Hepatocyte (in vitro differentiated cells): ENCODE results near the gene ZDHHC1. TPM values are rescaled to one million over a fixed set of nuclear protein-coding genes. Genes with fewer than 3 reads are reported as not detected.

Source experiments
- DNase-seq: peaks from one replicate; pipeline ENCODE4 v3.0.0-alpha.2; 2016; ENCODE audit warnings: low spot score
- H2AFZ ChIP-seq: fragments of 200-600 bp; sonication (generic); 2 replicates; pipeline ENCODE4 v1.6.0; 2016; ENCODE audit warnings: antibody characterized with exemption, mild to moderate bottlenecking
- H3K27ac ChIP-seq: fragments of 200-600 bp; sonication (generic); 2 replicates; pipeline ENCODE4 v1.5.1; 2016; ENCODE audit warnings: mild to moderate bottlenecking
- H3K27me3 ChIP-seq: fragments of 200-600 bp; sonication (generic); 2 replicates; pipeline ENCODE4 v1.6.1; 2016
- H3K36me3 ChIP-seq: fragments of 200-600 bp; sonication (generic); replicated peaks from 2 replicates; pipeline ENCODE4 v1.5.1; 2016; ENCODE audit warnings: low read depth; ENCODE audit not compliant: insufficient read depth
- H3K4me1 ChIP-seq: fragments of 200-600 bp; sonication (generic); 2 replicates; pipeline ENCODE4 v1.5.1; 2016; ENCODE audit warnings: mild to moderate bottlenecking, moderate library complexity; ENCODE audit not compliant: insufficient read depth
- H3K4me2 ChIP-seq: fragments of 200-600 bp; sonication (generic); 2 replicates; pipeline ENCODE4 v1.6.0; 2016
- H3K4me3 ChIP-seq: fragments of 200-600 bp; sonication (generic); 2 replicates; pipeline ENCODE4 v1.5.1; 2016; ENCODE audit warnings: mild to moderate bottlenecking
- H3K79me2 ChIP-seq: fragments of 200-600 bp; sonication (generic); 2 replicates; pipeline ENCODE4 v1.6.0; 2017; ENCODE audit warnings: mild to moderate bottlenecking
- H3K9me2 ChIP-seq: fragments of 200-600 bp; sonication (generic); replicated peaks from 2 replicates; pipeline ENCODE4 v1.6.0; 2017; ENCODE audit warnings: mild to moderate bottlenecking; ENCODE audit not compliant: insufficient read depth
- H3K9me3 ChIP-seq: fragments of 200-600 bp; sonication (generic); 2 replicates; pipeline ENCODE4 v1.5.1; 2016; ENCODE audit warnings: low read depth, mild to moderate bottlenecking
- H4K20me1 ChIP-seq: fragments of 200-600 bp; sonication (generic); 2 replicates; pipeline ENCODE4 v1.6.0; 2016; ENCODE audit warnings: mild to moderate bottlenecking; ENCODE audit not compliant: insufficient read depth, poor library complexity, severe bottlenecking
- EZH2 ChIP-seq: fragments of 200-600 bp; sonication (generic); IDR thresholded peaks from 2 replicates; pipeline ENCODE4 v1.6.1; 2016; ENCODE audit warnings: antibody characterized with exemption, mild to moderate bottlenecking, borderline replicate concordance
- EZH2phosphoT487 ChIP-seq: fragments of 200-600 bp; sonication (generic); IDR thresholded peaks from one replicate; pipeline ENCODE4 v1.6.1; 2018; ENCODE audit warnings: antibody characterized with exemption, mild to moderate bottlenecking, low read depth, moderate library complexity; ENCODE audit not compliant: unreplicated experiment, severe bottlenecking
- WGBS: methylation state at CpG from one replicate; pipeline ENCODE4 v1.1.6; 2016; ENCODE audit warnings: low lambda C conversion rate; ENCODE audit errors: missing lambda C conversion rate; 5-methylcytosine and 5-hydroxymethylcytosine counted together
- polyA plus RNA-seq: library from polyadenylated mRNA; unstranded; fragments of >200 nt; fragmentation: Nextera tagmentation; extraction: Ambion mirVana; gene quantifications from 2 replicates; pipeline ENCODE4 v1.2.1, GENCODE V29; 2016
- total RNA-seq: library from RNA; depleted of rRNA; stranded (reverse); fragments of >200 nt; gene quantifications from 2 replicates; pipeline ENCODE4 v1.2.3, GENCODE V29; 2014
- TF ChIP-seq, protein P1 (sequence below): fragments of 200-600 bp; sonication (generic); IDR thresholded peaks from 2 replicates; pipeline ENCODE4 v1.5.1; 2016; ENCODE audit warnings: antibody characterized with exemption, mild to moderate bottlenecking; ENCODE audit not compliant: poor library complexity

The ZDHHC1 gene
- total and polyA plus RNA-seq, 2 experiments from 2014 or later, result 5.9 to 10.6 TPM

- no peak overlapping the region for H3K4me3 ChIP-seq
- H3K4me2 ChIP-seq, result no peak overlapping the region
- no peak for DNase-seq
- H3K9me2 ChIP-seq, result no peaks in the 10 kb centered on the region
- no peak overlapping the region for H2AFZ ChIP-seq
- H3K79me2 ChIP-seq, result peaks cover 36% of the 10 kb centered on the region
- H3K36me3 ChIP-seq, result no peaks in the 10 kb centered on the region
- TF ChIP-seq EZH2phosphoT487, result no peak
- TF ChIP-seq, protein P1, sequence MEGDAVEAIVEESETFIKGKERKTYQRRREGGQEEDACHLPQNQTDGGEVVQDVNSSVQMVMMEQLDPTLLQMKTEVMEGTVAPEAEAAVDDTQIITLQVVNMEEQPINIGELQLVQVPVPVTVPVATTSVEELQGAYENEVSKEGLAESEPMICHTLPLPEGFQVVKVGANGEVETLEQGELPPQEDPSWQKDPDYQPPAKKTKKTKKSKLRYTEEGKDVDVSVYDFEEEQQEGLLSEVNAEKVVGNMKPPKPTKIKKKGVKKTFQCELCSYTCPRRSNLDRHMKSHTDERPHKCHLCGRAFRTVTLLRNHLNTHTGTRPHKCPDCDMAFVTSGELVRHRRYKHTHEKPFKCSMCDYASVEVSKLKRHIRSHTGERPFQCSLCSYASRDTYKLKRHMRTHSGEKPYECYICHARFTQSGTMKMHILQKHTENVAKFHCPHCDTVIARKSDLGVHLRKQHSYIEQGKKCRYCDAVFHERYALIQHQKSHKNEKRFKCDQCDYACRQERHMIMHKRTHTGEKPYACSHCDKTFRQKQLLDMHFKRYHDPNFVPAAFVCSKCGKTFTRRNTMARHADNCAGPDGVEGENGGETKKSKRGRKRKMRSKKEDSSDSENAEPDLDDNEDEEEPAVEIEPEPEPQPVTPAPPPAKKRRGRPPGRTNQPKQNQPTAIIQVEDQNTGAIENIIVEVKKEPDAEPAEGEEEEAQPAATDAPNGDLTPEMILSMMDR, result no peak
- TF ChIP-seq EZH2, result no peak
- peaks cover 20% of the 10 kb centered on the region for H3K4me1 ChIP-seq
- H3K27me3 ChIP-seq, result no peaks in the 10 kb centered on the region
- no peak overlapping the region for H3K27ac ChIP-seq
- H4K20me1 ChIP-seq, result peaks cover 55% of the 10 kb centered on the region
- WGBS, result 90% methylated on average over 9 of the region's 12 CpGs
- no peaks in the 10 kb centered on the region for H3K9me3 ChIP-seq
Measured at GRCh38 chr16:67451061-67451703, 34.9 kb upstream of the ZDHHC1 start.

- no peak overlapping the region for H2AFZ ChIP-seq
- H4K20me1 ChIP-seq, result peaks cover 64% of the 10 kb centered on the region
- no peak overlapping the region for H3K4me3 ChIP-seq
- H3K4me1 ChIP-seq, result peaks cover 25% of the 10 kb centered on the region
- H3K9me3 ChIP-seq, result no peaks in the 10 kb centered on the region
- peaks cover 23% of the 10 kb centered on the region for H3K79me2 ChIP-seq
- H3K4me2 ChIP-seq, result no peak overlapping the region
- H3K9me2 ChIP-seq, result no peaks in the 10 kb centered on the region
- H3K27ac ChIP-seq, result no peak overlapping the region
- TF ChIP-seq EZH2phosphoT487, result no peak
- WGBS, result 96% methylated on average over 3 of the region's 3 CpGs
- no peaks in the 10 kb centered on the region for H3K27me3 ChIP-seq
- H3K36me3 ChIP-seq, result no peaks in the 10 kb centered on the region
- DNase-seq, result no peak
Measured at GRCh38 chr16:67449739-67450138, 33.5 kb upstream of the ZDHHC1 start.

- Histone ChIP-seq H3K79me2 (peaks cover 20% of the 10 kb centered on the region), H3K4me2 (no peak overlapping the region), H3K9me2 (no peaks in the 10 kb centered on the region), H3K27ac (no peak overlapping the region), H3K27me3 (no peaks in the 10 kb centered on the region), H3K36me3 (no peaks in the 10 kb centered on the region), H2AFZ (no peak overlapping the region), H4K20me1 (peaks cover 62% of the 10 kb centered on the region), H3K9me3 (no peaks in the 10 kb centered on the region), H3K4me1 (peaks cover 25% of the 10 kb centered on the region), H3K4me3 (no peak overlapping the region)
- TF ChIP-seq EZH2, result no peak
- TF ChIP-seq EZH2phosphoT487, result no peak
- TF ChIP-seq, protein P1, result no peak
- DNase-seq, result no peak
- whole genome bisulfite sequencing, result 92% methylated on average over 2 of the region's 2 CpGs
Measured at GRCh38 chr16:67449336-67449735, 33.1 kb upstream of the ZDHHC1 start.

DNA sequence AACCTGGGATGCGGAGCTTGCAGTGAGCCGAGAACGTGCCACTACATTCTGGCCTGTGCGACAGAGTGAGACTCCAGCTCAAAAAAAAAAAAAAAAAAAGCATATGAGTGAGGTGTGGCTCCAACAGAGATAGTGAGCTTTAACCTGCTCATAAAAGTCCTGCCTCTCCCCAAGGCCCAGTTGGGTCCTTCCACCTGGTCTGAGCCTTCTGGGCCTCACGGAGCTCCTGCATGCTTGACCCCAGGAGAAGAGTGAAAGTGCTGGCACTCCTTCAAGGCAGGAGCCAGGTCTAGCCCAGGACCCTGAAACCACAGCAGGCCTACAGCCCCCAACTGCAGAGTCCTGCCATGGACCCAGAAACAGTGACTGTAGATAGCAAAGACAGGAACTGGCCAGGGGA is 32.3 kb upstream of the ZDHHC1 start:
- Histone ChIP-seq H3K4me1 (peaks cover 25% of the 10 kb centered on the region), H3K4me3 (no peak overlapping the region), H2AFZ (no peak overlapping the region), H4K20me1 (peaks cover 62% of the 10 kb centered on the region), H3K27ac (no peak overlapping the region), H3K9me2 (no peaks in the 10 kb centered on the region), H3K4me2 (no peak overlapping the region), H3K27me3 (no peaks in the 10 kb centered on the region), H3K36me3 (no peaks in the 10 kb centered on the region), H3K79me2 (peaks cover 15% of the 10 kb centered on the region), H3K9me3 (no peaks in the 10 kb centered on the region)
- TF ChIP-seq EZH2 (no peak), EZH2phosphoT487 (no peak)
- TF ChIP-seq, protein P1, result no peak
- no peak for DNase-seq
- 96% methylated on average over 5 of the region's 5 CpGs for WGBS
